Mucosa of rectum (tissue), 2 donors: ENCODE data around the gene POLR2A.

ENCODE experiments used
- H3K27ac ChIP-seq, 2 donors: one replicate each; pipeline ENCODE4 v1.7.0; 2013; ENCODE audit warnings: inconsistent platforms in 2 of 2, low read depth in 2 of 2, low read length in 2 of 2
- H3K27me3 ChIP-seq, 2 donors: one replicate each; pipeline ENCODE4 v1.7.0; 2013; ENCODE audit warnings: low read length in 2 of 2; ENCODE audit not compliant: control insufficient read depth in 2 of 2, insufficient read depth in 2 of 2
- H3K36me3 ChIP-seq, 2 donors: one replicate each; pipeline ENCODE4 v1.7.0; 2013; ENCODE audit warnings: low read length in 2 of 2; ENCODE audit not compliant: control insufficient read depth in 2 of 2, insufficient read depth in 2 of 2
- H3K4me1 ChIP-seq, 2 donors: one replicate each; pipeline ENCODE4 v1.7.0; 2013; ENCODE audit warnings: low read length in 2 of 2, mild to moderate bottlenecking in 1 of 2; ENCODE audit not compliant: control insufficient read depth in 2 of 2, insufficient read depth in 2 of 2
- H3K4me3 ChIP-seq, 2 donors: one replicate each; pipeline ENCODE4 v1.7.0; 2013; ENCODE audit warnings: low read length in 2 of 2
- H3K9ac ChIP-seq, 2 donors: one replicate each; pipeline ENCODE4 v1.7.0; 2013; ENCODE audit warnings: low read length in 2 of 2, low read depth in 1 of 2, mild to moderate bottlenecking in 1 of 2
- H3K9me3 ChIP-seq, 2 donors: one replicate each; pipeline ENCODE4 v1.7.0; 2013; ENCODE audit warnings: low read length in 2 of 2; ENCODE audit not compliant: control insufficient read depth in 2 of 2
- donor health status: healthy.
- donor health status: Normal muscosa, but diverticular disease.

POLR2A gene

GRCh38 chr17:7503521-7503920 lies 19.4 kb downstream of the POLR2A start:
- H3K27me3 ChIP-seq, result no peaks in the 10 kb centered on the region
- H3K4me3 ChIP-seq, result no peak overlapping the region
- H3K36me3 ChIP-seq, result peaks cover 67 to 79% of the 10 kb centered on the region in 2 donors
- H3K4me1 ChIP-seq, result no peaks in the 10 kb centered on the region
- no peak overlapping the region for H3K27ac ChIP-seq
- no peak overlapping the region for H3K9ac ChIP-seq
- no peaks in the 10 kb centered on the region for H3K9me3 ChIP-seq

DNA sequence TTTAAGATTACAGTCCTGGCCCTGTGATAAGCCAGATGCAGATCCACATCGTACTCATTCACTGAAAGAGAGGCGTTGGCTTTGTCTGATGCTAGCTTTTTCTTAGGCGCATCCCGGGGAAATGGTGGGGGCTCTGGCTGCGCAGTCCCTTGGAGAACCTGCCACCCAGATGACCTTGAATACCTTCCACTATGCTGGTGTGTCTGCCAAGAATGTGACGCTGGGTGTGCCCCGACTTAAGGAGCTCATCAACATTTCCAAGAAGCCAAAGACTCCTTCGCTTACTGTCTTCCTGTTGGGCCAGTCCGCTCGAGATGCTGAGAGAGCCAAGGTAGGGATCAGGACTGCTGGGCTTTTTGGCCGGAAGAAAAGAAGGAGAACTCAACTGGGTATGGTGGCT lies 24.0 kb downstream of the POLR2A start:
- Histone ChIP-seq H3K27me3 (no peaks in the 10 kb centered on the region), H3K36me3 (peaks cover 72 to 83% of the 10 kb centered on the region in 2 donors), H3K27ac (no peak overlapping the region), H3K4me3 (no peak overlapping the region), H3K4me1 (no peaks in the 10 kb centered on the region), H3K9me3 (no peaks in the 10 kb centered on the region), H3K9ac (no peak overlapping the region)

DNA sequence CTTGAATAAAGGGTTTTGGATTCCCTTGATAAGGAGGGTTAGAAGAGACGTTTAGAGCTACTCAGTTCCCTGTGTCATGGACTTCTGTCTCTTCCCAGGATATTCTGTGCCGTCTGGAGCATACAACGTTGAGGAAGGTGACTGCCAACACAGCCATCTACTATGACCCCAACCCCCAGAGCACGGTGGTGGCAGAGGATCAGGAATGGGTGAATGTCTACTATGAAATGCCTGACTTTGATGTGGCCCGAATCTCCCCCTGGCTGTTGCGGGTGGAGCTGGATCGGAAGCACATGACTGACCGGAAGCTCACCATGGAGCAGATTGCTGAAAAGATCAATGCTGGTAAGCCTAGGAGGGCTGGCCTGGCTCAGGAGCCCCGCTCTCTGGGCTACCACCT lies 24.7 kb downstream of the POLR2A start:
- H3K27ac ChIP-seq, result no peak overlapping the region
- no peaks in the 10 kb centered on the region for H3K9me3 ChIP-seq
- H3K4me3 ChIP-seq, result no peak overlapping the region
- H3K4me1 ChIP-seq, result no peaks in the 10 kb centered on the region
- H3K27me3 ChIP-seq, result no peaks in the 10 kb centered on the region
- H3K36me3 ChIP-seq, result peaks cover 72 to 83% of the 10 kb centered on the region in 2 donors
- H3K9ac ChIP-seq, result no peak overlapping the region

- no peaks in the 10 kb centered on the region for H3K27me3 ChIP-seq
- H3K9ac ChIP-seq, result no peak overlapping the region
- H3K4me3 ChIP-seq, result no peak overlapping the region
- no peaks in the 10 kb centered on the region for H3K9me3 ChIP-seq
- peaks cover 0 to 1% of the 10 kb centered on the region in 2 donors for H3K4me1 ChIP-seq
- peaks cover 73 to 81% of the 10 kb centered on the region in 2 donors for H3K36me3 ChIP-seq
- no peak overlapping the region for H3K27ac ChIP-seq
Observed at GRCh38 chr17:7509937-7510336, 25.8 kb downstream of the POLR2A start.

DNA sequence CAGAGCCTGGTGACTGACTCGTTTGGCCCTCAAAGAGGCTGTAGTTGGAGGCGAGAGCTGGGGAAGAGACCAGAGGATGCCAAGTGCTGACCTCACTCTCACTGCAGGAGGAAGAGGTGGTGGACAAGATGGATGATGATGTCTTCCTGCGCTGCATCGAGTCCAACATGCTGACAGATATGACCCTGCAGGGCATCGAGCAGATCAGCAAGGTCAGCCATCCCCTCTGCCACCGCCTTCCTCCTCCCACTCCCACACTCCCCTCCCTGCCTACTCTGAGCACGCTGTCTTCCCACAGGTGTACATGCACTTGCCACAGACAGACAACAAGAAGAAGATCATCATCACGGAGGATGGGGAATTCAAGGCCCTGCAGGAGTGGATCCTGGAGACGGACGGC lies 26.9 kb downstream of the POLR2A start:
- no peak overlapping the region for H3K9ac ChIP-seq
- H3K27ac ChIP-seq, result no peak overlapping the region
- H3K9me3 ChIP-seq, result no peaks in the 10 kb centered on the region
- H3K4me3 ChIP-seq, result no peak overlapping the region
- peaks cover 9 to 11% of the 10 kb centered on the region in 2 donors for H3K4me1 ChIP-seq
- H3K27me3 ChIP-seq, result no peaks in the 10 kb centered on the region
- peaks cover 69 to 75% of the 10 kb centered on the region in 2 donors for H3K36me3 ChIP-seq

- Histone ChIP-seq H3K4me3 (no peak overlapping the region), H3K9me3 (no peaks in the 10 kb centered on the region), H3K4me1 (peaks cover 9 to 12% of the 10 kb centered on the region in 2 donors), H3K27ac (no peak overlapping the region), H3K9ac (no peak overlapping the region), H3K27me3 (no peaks in the 10 kb centered on the region), H3K36me3 (peaks cover 64 to 65% of the 10 kb centered on the region in 2 donors)
Observed at GRCh38 chr17:7512105-7512504, 27.9 kb downstream of the POLR2A start.

GRCh38 chr17:7512824-7513540 lies 28.8 kb downstream of the POLR2A start:
- Histone ChIP-seq H3K4me3 (no peak overlapping the region), H3K36me3 (peaks cover 60 to 62% of the 10 kb centered on the region in 2 donors), H3K27ac (no peak overlapping the region), H3K27me3 (no peaks in the 10 kb centered on the region), H3K9me3 (no peaks in the 10 kb centered on the region), H3K4me1 (peaks cover 9 to 12% of the 10 kb centered on the region in 2 donors), H3K9ac (no peak overlapping the region)

- no peaks in the 10 kb centered on the region for H3K9me3 ChIP-seq
- peaks cover 51 to 52% of the 10 kb centered on the region in 2 donors for H3K36me3 ChIP-seq
- no peak overlapping the region for H3K9ac ChIP-seq
- H3K4me1 ChIP-seq, result peaks cover 9 to 12% of the 10 kb centered on the region in 2 donors
- no peaks in the 10 kb centered on the region for H3K27me3 ChIP-seq
- H3K27ac ChIP-seq, result no peak overlapping the region
- no peak overlapping the region for H3K4me3 ChIP-seq
Observed at GRCh38 chr17:7513850-7514419, 29.8 kb downstream of the POLR2A start.

- Histone ChIP-seq H3K27ac (peak overlapping the region; percentile 54 to 86), H3K9me3 (no peaks in the 10 kb centered on the region), H3K27me3 (no peaks in the 10 kb centered on the region), H3K4me1 (peaks cover 9 to 12% of the 10 kb centered on the region in 2 donors), H3K9ac (peak overlapping the region in 1 of 2 donors; percentile 24), H3K36me3 (peaks cover 32 to 34% of the 10 kb centered on the region in 2 donors), H3K4me3 (peak overlapping the region; percentile 11 to 17)
Observed at GRCh38 chr17:7515911-7516610, 31.9 kb downstream of the POLR2A start.

DNA sequence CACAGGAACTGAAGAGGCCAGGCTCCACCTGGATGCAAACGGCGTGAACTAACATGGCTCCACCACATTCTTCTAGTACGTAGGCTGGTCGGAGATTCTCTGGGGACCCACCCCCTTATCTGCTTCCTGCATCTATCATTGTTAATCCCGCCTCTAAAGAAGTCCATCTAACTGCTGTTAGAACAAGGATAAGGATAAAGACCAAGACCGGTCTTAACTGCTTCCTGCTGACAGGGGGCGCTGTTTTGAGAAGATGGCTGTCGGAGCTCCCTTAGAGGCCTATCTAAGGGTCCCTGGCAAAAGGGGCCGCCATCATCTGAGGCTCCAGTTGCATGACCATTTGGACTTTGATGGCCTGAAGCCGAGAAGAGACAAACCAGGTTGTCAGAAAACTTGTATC lies 38.9 kb downstream of the POLR2A start:
- no peaks in the 10 kb centered on the region for H3K9me3 ChIP-seq
- H3K9ac ChIP-seq, result no peak overlapping the region
- H3K27me3 ChIP-seq, result no peaks in the 10 kb centered on the region
- no peak overlapping the region for H3K4me3 ChIP-seq
- no peaks in the 10 kb centered on the region for H3K4me1 ChIP-seq
- no peak overlapping the region for H3K27ac ChIP-seq
- no peaks in the 10 kb centered on the region for H3K36me3 ChIP-seq
